ENCODE measurements around the gene CCDC13.

The CCDC13 gene

GRCh38 chr3:42736081-42736480 is 37.0 kb downstream of the CCDC13 start:
- Histone ChIP-seq H3K4me3 (ENCODE audit: low read length) (no peak overlapping the region), H3K9me2 (replicated peaks; ENCODE audit: control insufficient read depth, low read length) (no peaks in the 10 kb centered on the region), H3K36me3 (ENCODE audit: control insufficient read depth, low read length) (no peaks in the 10 kb centered on the region), H3K4me1 (ENCODE audit: control insufficient read depth, low read length) (no peaks in the 10 kb centered on the region), H3K27me3 (ENCODE audit: control insufficient read depth, low read length) (no peaks in the 10 kb centered on the region), H4K20me1 (ENCODE audit: control insufficient read depth, insufficient read depth, low read depth, low read length) (no peaks in the 10 kb centered on the region), H3K9me3 (ENCODE audit: control insufficient read depth, insufficient read depth, low read length) (no peaks in the 10 kb centered on the region), H3F3A (ENCODE audit: control insufficient read depth, insufficient read depth) (no peaks in the 10 kb centered on the region), H3K4me2 (ENCODE audit: low read length) (no peak overlapping the region), H3K79me2 (ENCODE audit: control insufficient read depth, low read length) (no peaks in the 10 kb centered on the region), H3K27ac (ENCODE audit: low read depth, low read length) (no peak overlapping the region)
- no peak for TF ChIP-seq CTCF (IDR thresholded peaks at IDR 0.05; ENCODE audit: low read depth, low read length, poor library complexity, severe bottlenecking)
- TF ChIP-seq EZH2phosphoT487 (IDR thresholded peaks at IDR 0.05; ENCODE audit: borderline replicate concordance, low read length): no peak

DNA sequence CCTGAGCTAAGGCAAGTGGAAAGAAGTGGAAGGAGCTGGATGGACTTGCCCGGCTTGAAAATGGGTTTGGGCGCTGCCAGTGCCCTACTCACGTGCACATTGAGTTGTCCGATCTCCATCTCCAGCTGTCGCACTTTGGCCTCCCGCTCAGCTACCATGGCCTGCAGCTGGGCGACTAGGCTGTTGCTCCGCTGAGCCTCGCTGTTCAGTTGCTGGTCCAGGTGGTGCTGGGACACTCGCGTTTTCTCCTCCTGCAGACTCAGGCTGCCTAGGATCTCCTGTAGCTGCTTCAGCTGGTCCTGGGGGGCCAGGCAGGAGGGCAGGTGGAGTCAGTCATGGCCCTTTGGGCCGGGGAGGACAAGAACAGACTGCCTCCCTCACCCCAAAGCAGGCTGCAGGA is 37.4 kb downstream of the CCDC13 start:
- Histone ChIP-seq H4K20me1 (ENCODE audit: control insufficient read depth, insufficient read depth, low read depth, low read length) (no peaks in the 10 kb centered on the region), H3K79me2 (ENCODE audit: control insufficient read depth, low read length) (no peaks in the 10 kb centered on the region), H3K9me3 (ENCODE audit: control insufficient read depth, insufficient read depth, low read length) (no peaks in the 10 kb centered on the region), H3K9me2 (replicated peaks; ENCODE audit: control insufficient read depth, low read length) (no peaks in the 10 kb centered on the region), H3K4me1 (ENCODE audit: control insufficient read depth, low read length) (no peaks in the 10 kb centered on the region), H3K4me3 (ENCODE audit: low read length) (no peak overlapping the region), H3K27ac (ENCODE audit: low read depth, low read length) (no peak overlapping the region), H3F3A (ENCODE audit: control insufficient read depth, insufficient read depth) (no peaks in the 10 kb centered on the region), H3K36me3 (ENCODE audit: control insufficient read depth, low read length) (no peaks in the 10 kb centered on the region), H3K27me3 (ENCODE audit: control insufficient read depth, low read length) (no peaks in the 10 kb centered on the region), H3K4me2 (ENCODE audit: low read length) (no peak overlapping the region)
- no peak for TF ChIP-seq EZH2phosphoT487 (IDR thresholded peaks at IDR 0.05; ENCODE audit: borderline replicate concordance, low read length)

DNA sequence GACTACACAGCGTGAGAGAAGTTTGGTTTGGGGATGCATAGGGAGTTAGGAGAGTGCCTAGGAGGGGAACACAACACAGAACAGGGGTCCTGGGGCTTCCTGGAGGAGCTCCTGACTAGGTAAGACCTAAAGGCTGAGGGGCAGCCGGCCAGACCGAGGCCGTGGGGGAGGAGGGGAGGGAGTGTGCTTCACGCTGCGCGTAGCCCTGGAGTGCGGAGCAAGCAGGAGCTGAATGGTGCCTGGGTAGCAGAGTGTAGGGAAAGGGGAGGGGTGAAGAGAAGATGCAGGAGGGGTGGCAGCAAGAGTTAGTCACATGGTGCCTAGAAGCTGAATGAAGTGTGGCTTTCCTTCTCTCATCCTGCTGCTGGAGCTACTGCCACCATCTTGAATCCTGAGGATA is 38.0 kb downstream of the CCDC13 start:
- H3F3A ChIP-seq (ENCODE audit: control insufficient read depth, insufficient read depth): no peaks in the 10 kb centered on the region
- no peak overlapping the region for H3K4me3 ChIP-seq (ENCODE audit: low read length)
- H3K27me3 ChIP-seq (ENCODE audit: control insufficient read depth, low read length): no peaks in the 10 kb centered on the region
- no peak overlapping the region for H3K27ac ChIP-seq (ENCODE audit: low read depth, low read length)
- H3K9me2 ChIP-seq (replicated peaks; ENCODE audit: control insufficient read depth, low read length): no peaks in the 10 kb centered on the region
- no peak for TF ChIP-seq EZH2phosphoT487 (IDR thresholded peaks at IDR 0.05; ENCODE audit: borderline replicate concordance, low read length)
- no peak for TF ChIP-seq CTCF (IDR thresholded peaks at IDR 0.05; ENCODE audit: low read depth, low read length, poor library complexity, severe bottlenecking)
- H3K4me1 ChIP-seq (ENCODE audit: control insufficient read depth, low read length): no peaks in the 10 kb centered on the region
- H3K4me2 ChIP-seq (ENCODE audit: low read length): no peak overlapping the region
- no peaks in the 10 kb centered on the region for H3K79me2 ChIP-seq (ENCODE audit: control insufficient read depth, low read length)
- H3K36me3 ChIP-seq (ENCODE audit: control insufficient read depth, low read length): no peaks in the 10 kb centered on the region
- no peaks in the 10 kb centered on the region for H4K20me1 ChIP-seq (ENCODE audit: control insufficient read depth, insufficient read depth, low read depth, low read length)
- H3K9me3 ChIP-seq (ENCODE audit: control insufficient read depth, insufficient read depth, low read length): no peaks in the 10 kb centered on the region

- Histone ChIP-seq H4K20me1 (ENCODE audit: control insufficient read depth, insufficient read depth, low read depth, low read length) (no peaks in the 10 kb centered on the region), H3K9me2 (replicated peaks; ENCODE audit: control insufficient read depth, low read length) (no peaks in the 10 kb centered on the region), H3K36me3 (ENCODE audit: control insufficient read depth, low read length) (no peaks in the 10 kb centered on the region), H3K79me2 (ENCODE audit: control insufficient read depth, low read length) (no peaks in the 10 kb centered on the region), H3K4me2 (ENCODE audit: low read length) (no peak overlapping the region), H3K4me1 (ENCODE audit: control insufficient read depth, low read length) (no peaks in the 10 kb centered on the region), H3K27me3 (ENCODE audit: control insufficient read depth, low read length) (no peaks in the 10 kb centered on the region), H3K4me3 (ENCODE audit: low read length) (no peak overlapping the region), H3K27ac (ENCODE audit: low read depth, low read length) (no peak overlapping the region), H3K9me3 (ENCODE audit: control insufficient read depth, insufficient read depth, low read length) (no peaks in the 10 kb centered on the region), H3F3A (ENCODE audit: control insufficient read depth, insufficient read depth) (no peaks in the 10 kb centered on the region)
- TF ChIP-seq EZH2phosphoT487 (IDR thresholded peaks at IDR 0.05; ENCODE audit: borderline replicate concordance, low read length): no peak
- no peak for TF ChIP-seq CTCF (IDR thresholded peaks at IDR 0.05; ENCODE audit: low read depth, low read length, poor library complexity, severe bottlenecking)
Measured at GRCh38 chr3:42734263-42734860, 38.7 kb downstream of the CCDC13 start.

Measured in DOHH2 (cell line).